K562 (cell line): ENCODE data around the gene IQCN. TPM values are rescaled to one million over a fixed set of nuclear protein-coding genes. Genes with fewer than 3 reads are reported as not detected.

Experiments
- CEBPB ChIP-seq: fragments of 450-650 bp; IDR thresholded peaks from 2 replicates; pipeline ENCODE4 v1.6.1; 2016; ENCODE audit warnings: missing genetic modification characterization, missing compliant biosample characterization
- CREB1 ChIP-seq, 2 experiments: sonication (generic) in 1 of 2; formaldehyde crosslinking in 1 of 2; IDR thresholded peaks; 2 replicates each; pipeline versions ENCODE4 v1.6.1 to v1.8.0; 2012 to 2022; ENCODE audit warnings: inconsistent platforms in 1 of 2, mild to moderate bottlenecking in 1 of 2, missing genetic modification reagents in 1 of 2, moderate library complexity in 1 of 2
- CXXC5 ChIP-seq: fragments of 250-450 bp; sonication (Bioruptor Pico); IDR thresholded peaks from 2 replicates; pipeline ENCODE4 v1.8.0; 2022; ENCODE audit warnings: inconsistent platforms, mild to moderate bottlenecking, moderate library complexity
- E2F5 ChIP-seq: sonication (generic); formaldehyde crosslinking; IDR thresholded peaks from 2 replicates; pipeline ENCODE4 v1.8.0; 2022; ENCODE audit warnings: mild to moderate bottlenecking, missing genetic modification reagents
- ETV6 ChIP-seq, 3 experiments: fragments of 150-350 bp in 1 of 3; sonication (generic) in 1 of 3; formaldehyde crosslinking in 1 of 3; IDR thresholded peaks; 2 replicates each; pipeline versions ENCODE4 v1.6.1 to v1.8.0; 2014 to 2022; ENCODE audit warnings: borderline replicate concordance in 2 of 3, low read depth in 2 of 3, antibody characterized with exemption in 1 of 3, low read length in 1 of 3, mild to moderate bottlenecking in 1 of 3, missing genetic modification reagents in 1 of 3
- GMEB1 ChIP-seq: fragments of 250-450 bp; sonication (Bioruptor Pico); IDR thresholded peaks from 2 replicates; pipeline ENCODE4 v1.4.0; 2020; ENCODE audit warnings: mild to moderate bottlenecking
- HDAC3 ChIP-seq: fragments of 450-650 bp; IDR thresholded peaks from 2 replicates; pipeline ENCODE4 v1.6.1; 2018; ENCODE audit warnings: borderline replicate concordance, mild to moderate bottlenecking, moderate library complexity; ENCODE audit not compliant: partially characterized antibody
- HIVEP1 ChIP-seq: fragments of 250-450 bp; sonication (Bioruptor Pico); IDR thresholded peaks from 2 replicates; pipeline ENCODE4 v1.4.0; 2020; ENCODE audit warnings: mild to moderate bottlenecking
- HNRNPLL ChIP-seq: fragments of 200-400 bp; formaldehyde crosslinking; IDR thresholded peaks from 2 replicates; pipeline ENCODE4 v1.6.1; 2017; ENCODE audit warnings: low read length, low read depth, mild to moderate bottlenecking; ENCODE audit not compliant: poor library complexity, severe bottlenecking
- KLF10 ChIP-seq: fragments of 250-450 bp; sonication (Bioruptor Pico); IDR thresholded peaks from 2 replicates; pipeline ENCODE4 v1.6.1; 2021; ENCODE audit warnings: matching md5 sums
- MEF2D ChIP-seq: conservative IDR thresholded peaks from 2 replicates; pipeline ENCODE4 v1.6.1; 2016; ENCODE audit warnings: low read depth, missing genetic modification characterization, missing compliant biosample characterization
- NCOA4 ChIP-seq: fragments of 450-650 bp; IDR thresholded peaks from 2 replicates; pipeline ENCODE4 v1.6.1; 2018; ENCODE audit warnings: mild to moderate bottlenecking; ENCODE audit not compliant: partially characterized antibody
- NFIC ChIP-seq: fragments of 450-650 bp; IDR thresholded peaks from 2 replicates; pipeline ENCODE4 v1.6.1; 2017; ENCODE audit warnings: mild to moderate bottlenecking, inconsistent platforms
- RAD51 ChIP-seq: fragments of 450-650 bp; IDR thresholded peaks from 2 replicates; pipeline ENCODE4 v1.7.1; 2016; ENCODE audit warnings: low read depth, mild to moderate bottlenecking, borderline replicate concordance
- SRSF7 ChIP-seq: fragments of 200-400 bp; formaldehyde crosslinking; optimal IDR thresholded peaks from 2 replicates; pipeline ENCODE3; 2017; ENCODE audit warnings: mild to moderate bottlenecking, low read depth, low read length
- ZNF143 ChIP-seq: sonication (generic); formaldehyde crosslinking; IDR thresholded peaks from 2 replicates; pipeline ENCODE4 v1.9.0; 2022; ENCODE audit warnings: mild to moderate bottlenecking, missing genetic modification reagents
- ZNF146 ChIP-seq: IDR thresholded peaks from one replicate; pipeline ENCODE4 v1.6.1; 2018; ENCODE audit warnings: missing compliant biosample characterization; ENCODE audit not compliant: unreplicated experiment
- ZNF766 ChIP-seq: fragments of 200-800 bp; sonication (Bioruptor generic); conservative IDR thresholded peaks from 2 replicates; pipeline ENCODE4 v1.6.1; 2016; ENCODE audit warnings: missing genetic modification characterization, missing compliant biosample characterization
- polyA plus RNA-seq, 8 experiments: library from polyadenylated mRNA; depleted of rRNA in 4 of 8; stranded (reverse) in 5 of 8; unstranded in 3 of 8; fragments of >200 nt; fragmentation: Nextera tagmentation in 2 of 8; fragmentation: Illumina TruSeq in 1 of 8; extraction: Ambion mirVana in 2 of 8; extraction: Trizol in 1 of 8; gene quantifications; 2 replicates each; pipeline versions ENCODE4 v1.2.1 to v1.2.3, GENCODE V29; 2011 to 2014; ENCODE audit warnings: inconsistent platforms in 1 of 8, missing spikeins in 1 of 8
- total RNA-seq, 7 experiments: library from RNA; depleted of rRNA in 6 of 7; stranded (reverse); fragments of >200 nt in 6 of 7; fragmentation: Illumina TruSeq in 2 of 7; extraction: Trizol in 2 of 7; gene quantifications; 2 replicates each; pipeline versions ENCODE4 v1.2.1 to v1.2.3, GENCODE V29; 2011 to 2021; ENCODE audit warnings: low replicate concordance in 1 of 7
- TF ChIP-seq, protein P1 (sequence below): fragments of 450-650 bp; IDR thresholded peaks from 2 replicates; pipeline ENCODE4 v1.6.1; 2018; ENCODE audit warnings: mild to moderate bottlenecking, low read depth; ENCODE audit not compliant: partially characterized antibody
- TF ChIP-seq, protein P2 (sequence below), 3 experiments: IDR thresholded peaks in 2 of 3; conservative IDR thresholded peaks in 1 of 3; 2 replicates each; pipeline ENCODE4 v1.5.1; 2011 to 2012; ENCODE audit warnings: low read length in 3 of 3, mild to moderate bottlenecking in 3 of 3, control low read depth in 2 of 3, improper control_type of control experiment in 1 of 3, inconsistent platforms in 1 of 3, low read depth in 1 of 3, mixed read lengths in 1 of 3, moderate library complexity in 1 of 3; ENCODE audit not compliant: insufficient read depth in 2 of 3

IQCN gene
- total and polyA plus RNA-seq, 9 of the 15 experiments (the other 6 are each of a cell fraction or from before 2014, with no cell fraction given), result 0.01 to 0.07 (median 0.04) TPM; not detected in 3

DNA sequence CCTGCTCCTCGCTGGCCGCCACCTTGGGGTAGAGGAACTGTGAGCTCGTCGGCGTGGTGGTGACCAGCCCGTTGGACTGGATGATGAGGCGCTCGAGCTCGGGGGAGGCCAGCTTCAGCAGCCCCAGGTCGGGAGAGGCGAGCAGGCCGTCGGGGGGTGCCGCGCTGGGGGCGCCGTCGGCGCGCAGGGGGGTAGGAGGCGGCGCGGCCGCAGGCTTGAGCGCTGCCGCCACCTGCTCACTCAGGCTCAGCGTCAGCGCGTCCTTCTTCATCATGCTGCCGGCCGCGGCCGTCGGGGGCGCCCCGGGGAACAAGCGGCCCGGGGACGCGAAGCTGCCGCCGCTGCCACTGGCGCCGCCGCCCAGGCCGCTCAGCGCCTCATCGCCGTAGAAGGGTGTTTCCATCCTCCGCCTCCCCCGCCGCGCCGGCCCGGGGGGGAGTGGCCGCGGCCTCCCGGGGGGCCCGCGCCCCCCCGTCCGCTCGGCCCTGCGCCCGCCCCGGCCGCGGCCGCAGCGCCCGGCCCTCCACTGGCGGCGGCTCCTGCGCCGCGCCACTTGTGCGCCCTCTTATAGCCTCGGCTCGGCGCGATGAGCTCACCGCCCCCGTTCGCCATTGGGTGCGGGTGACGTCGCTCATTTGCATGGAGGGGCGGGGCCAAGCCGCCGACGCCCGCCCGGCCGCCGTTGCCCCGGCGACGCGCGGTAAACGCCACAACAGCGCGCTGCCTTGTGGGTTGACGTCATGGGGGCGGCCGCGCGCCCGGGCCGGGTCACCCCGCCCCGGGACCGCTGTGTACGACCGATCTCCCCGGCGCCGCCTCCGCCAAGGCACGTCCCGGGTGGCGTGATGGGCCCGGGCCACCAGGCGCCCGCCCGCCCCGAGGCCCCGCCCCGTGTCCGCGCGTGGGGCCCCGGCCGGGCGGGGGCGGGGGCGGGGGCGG, 7.1 kb upstream of the IQCN start, which contains the start of gene JUND (continued):
- TF ChIP-seq, protein P1, sequence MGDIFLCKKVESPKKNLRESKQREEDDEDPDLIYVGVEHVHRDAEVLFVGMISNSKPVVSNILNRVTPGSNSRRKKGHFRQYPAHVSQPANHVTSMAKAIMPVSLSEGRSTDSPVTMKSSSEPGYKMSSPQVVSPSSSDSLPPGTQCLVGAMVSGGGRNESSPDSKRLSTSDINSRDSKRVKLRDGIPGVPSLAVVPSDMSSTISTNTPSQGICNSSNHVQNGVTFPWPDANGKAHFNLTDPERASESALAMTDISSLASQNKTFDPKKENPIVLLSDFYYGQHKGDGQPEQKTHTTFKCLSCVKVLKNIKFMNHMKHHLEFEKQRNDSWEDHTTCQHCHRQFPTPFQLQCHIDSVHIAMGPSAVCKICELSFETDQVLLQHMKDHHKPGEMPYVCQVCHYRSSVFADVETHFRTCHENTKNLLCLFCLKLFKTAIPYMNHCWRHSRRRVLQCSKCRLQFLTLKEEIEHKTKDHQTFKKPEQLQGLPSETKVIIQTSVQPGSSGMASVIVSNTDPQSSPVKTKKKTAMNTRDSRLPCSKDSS, result no peak
- TF ChIP-seq GMEB1 (CRISPR knock-in tag) (peak; percentile 79), SRSF7 (no peak), CXXC5 (CRISPR knock-in tag) (peak; percentile 91), HDAC3 (no peak), ZNF766 (CRISPR knock-in tag) (peak; percentile 80), ZNF146 (CRISPR knock-in tag) (no peak), NCOA4 (no peak), RAD51 (no peak), ETV6 (IDR thresholded peaks at IDR 0.05; ENCODE audit: borderline replicate concordance in 1 of 2, low read depth in 2 of 2, low read length in 1 of 2) (no peak), ETV6 (CRISPR knock-in tag; IDR thresholded peaks at IDR 0.05; ENCODE audit: borderline replicate concordance) (peak; percentile 85), CEBPB (no peak), CREB1 (IDR thresholded peaks at IDR 0.05) (peak; percentile 84), CREB1 (CRISPR knock-in tag; IDR thresholded peaks at IDR 0.05) (peak; percentile 91), MEF2D (tag) (no peak), NFIC (peak; percentile 78), ZNF143 (CRISPR knock-in tag) (peak; percentile 80), HNRNPLL (peak; percentile 86), HIVEP1 (CRISPR knock-in tag) (0 out of 2 replicates have a peak, but pooled peaks have one; percentile 36), E2F5 (peak; percentile 24; the same call in 1 of the 2 replicates), KLF10 (CRISPR knock-in tag) (no peak)
- TF ChIP-seq, protein P2, sequence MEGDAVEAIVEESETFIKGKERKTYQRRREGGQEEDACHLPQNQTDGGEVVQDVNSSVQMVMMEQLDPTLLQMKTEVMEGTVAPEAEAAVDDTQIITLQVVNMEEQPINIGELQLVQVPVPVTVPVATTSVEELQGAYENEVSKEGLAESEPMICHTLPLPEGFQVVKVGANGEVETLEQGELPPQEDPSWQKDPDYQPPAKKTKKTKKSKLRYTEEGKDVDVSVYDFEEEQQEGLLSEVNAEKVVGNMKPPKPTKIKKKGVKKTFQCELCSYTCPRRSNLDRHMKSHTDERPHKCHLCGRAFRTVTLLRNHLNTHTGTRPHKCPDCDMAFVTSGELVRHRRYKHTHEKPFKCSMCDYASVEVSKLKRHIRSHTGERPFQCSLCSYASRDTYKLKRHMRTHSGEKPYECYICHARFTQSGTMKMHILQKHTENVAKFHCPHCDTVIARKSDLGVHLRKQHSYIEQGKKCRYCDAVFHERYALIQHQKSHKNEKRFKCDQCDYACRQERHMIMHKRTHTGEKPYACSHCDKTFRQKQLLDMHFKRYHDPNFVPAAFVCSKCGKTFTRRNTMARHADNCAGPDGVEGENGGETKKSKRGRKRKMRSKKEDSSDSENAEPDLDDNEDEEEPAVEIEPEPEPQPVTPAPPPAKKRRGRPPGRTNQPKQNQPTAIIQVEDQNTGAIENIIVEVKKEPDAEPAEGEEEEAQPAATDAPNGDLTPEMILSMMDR (IDR thresholded peaks at IDR 0.05 in 2 of 3, conservative IDR thresholded peaks at IDR 0.05 in 1 of 3; ENCODE audit: insufficient read depth in 2 of 3, low read depth in 1 of 3, low read length in 3 of 3), result peak in 1 of 3 experiments; percentile 14; a peak in 1 of 6 replicates
